SH-SY5Y (cell line): ENCODE measurements around the gene ELK3.

ENCODE experiments used
- GATA2 ChIP-seq: IDR thresholded peaks from 2 replicates; pipeline ENCODE4 v1.6.1; 2011; ENCODE audit warnings: mild to moderate bottlenecking, low read depth, low read length
- GATA3 ChIP-seq: IDR thresholded peaks from 2 replicates; pipeline ENCODE4 v1.6.1; 2011; ENCODE audit warnings: low read depth, mild to moderate bottlenecking, low read length, moderate library complexity

Gene ELK3

DNA sequence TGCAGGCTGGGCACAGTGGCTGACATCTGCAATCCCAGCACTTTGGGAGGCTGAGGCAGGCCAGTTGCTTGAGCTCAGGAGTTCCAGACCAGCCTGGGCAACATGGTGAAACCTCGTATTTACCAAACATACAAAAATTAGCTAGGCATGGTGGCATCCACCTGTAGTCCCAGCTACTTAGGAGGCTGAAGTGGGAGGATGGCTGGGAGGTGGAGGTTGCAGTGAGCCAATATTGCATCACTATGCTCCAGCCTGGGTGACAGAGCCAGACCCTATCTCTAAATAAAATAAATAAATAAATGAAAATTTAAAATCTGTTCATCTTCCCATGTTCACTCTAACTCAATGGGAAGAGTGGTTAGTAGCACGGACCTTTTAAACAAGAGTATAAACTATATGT, 71.2 kb downstream of the ELK3 start:
- TF ChIP-seq GATA2 = no peak
- no peak for TF ChIP-seq GATA3

DNA sequence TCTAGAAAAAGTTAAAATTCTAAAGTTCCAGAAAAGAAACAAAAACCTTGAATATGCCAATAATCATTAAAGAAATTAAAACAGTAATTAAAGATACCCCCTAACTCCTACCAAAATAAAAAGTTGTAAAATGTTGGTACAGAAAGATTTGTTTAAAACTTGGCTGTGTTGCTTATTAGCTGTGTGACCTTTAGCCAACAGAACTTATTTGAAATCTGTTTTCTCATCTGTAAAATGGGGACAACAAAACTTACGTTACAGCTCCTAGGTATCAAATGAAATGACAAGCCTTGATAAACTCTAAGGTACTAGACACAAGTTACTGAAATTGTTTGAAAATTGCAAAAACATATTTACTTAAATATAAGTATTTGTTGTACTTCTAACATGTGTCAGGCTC, 71.7 kb downstream of the ELK3 start:
- TF ChIP-seq GATA2 (no peak), GATA3 (no peak)

DNA sequence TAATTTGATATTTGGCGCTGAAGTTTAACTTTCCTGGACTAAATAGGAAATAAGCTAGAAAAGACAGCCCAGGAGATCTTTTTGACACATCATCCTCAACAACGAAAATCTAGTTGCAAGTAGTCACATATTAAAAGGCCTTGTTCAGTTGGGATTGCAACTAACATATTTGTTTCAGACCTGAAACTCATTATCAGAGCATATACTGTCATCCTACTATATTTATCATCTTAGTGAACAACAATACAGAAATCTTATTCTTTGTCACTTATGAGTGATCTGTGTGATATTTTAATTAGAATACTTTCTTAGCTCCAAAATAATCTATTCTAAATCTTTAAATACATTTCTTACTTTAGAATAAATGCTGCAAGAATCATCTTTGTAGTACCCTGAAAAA, 72.1 kb downstream of the ELK3 start:
- TF ChIP-seq GATA3 = no peak
- TF ChIP-seq GATA2 = no peak

- TF ChIP-seq GATA3 (no peak), GATA2 (no peak)
Measured at GRCh38 chr12:96271469-96272199, 77.5 kb downstream of the ELK3 start.

GRCh38 chr12:96274331-96274730, 80.2 kb downstream of the ELK3 start:
- no peak for TF ChIP-seq GATA3

- TF ChIP-seq GATA2 = no peak
- no peak for TF ChIP-seq GATA3
Measured at GRCh38 chr12:96285158-96285557, 91.0 kb downstream of the ELK3 start.

- no peak for TF ChIP-seq GATA3
- no peak for TF ChIP-seq GATA2
Measured at GRCh38 chr12:96289067-96289466, 94.9 kb downstream of the ELK3 start.

DNA sequence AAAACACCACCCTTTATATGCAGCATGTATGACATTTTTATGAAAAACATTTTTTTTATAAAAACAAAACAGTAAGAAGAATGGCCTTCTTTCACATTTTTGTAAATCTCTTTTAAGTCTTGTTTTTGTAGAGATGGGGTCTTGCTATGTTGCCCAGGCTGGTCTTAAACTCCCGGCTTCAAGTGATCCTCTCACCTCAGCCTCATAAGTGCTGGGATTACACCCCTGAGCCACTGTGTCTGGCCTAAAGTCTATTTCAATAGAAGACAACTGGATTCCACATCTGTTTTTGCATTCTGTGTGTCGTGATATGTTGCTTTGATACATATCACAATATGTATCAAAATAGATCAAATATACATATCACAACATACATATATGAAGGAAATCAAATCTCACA, 98.9 kb downstream of the ELK3 start:
- TF ChIP-seq GATA2 (no peak), GATA3 (no peak)

DNA sequence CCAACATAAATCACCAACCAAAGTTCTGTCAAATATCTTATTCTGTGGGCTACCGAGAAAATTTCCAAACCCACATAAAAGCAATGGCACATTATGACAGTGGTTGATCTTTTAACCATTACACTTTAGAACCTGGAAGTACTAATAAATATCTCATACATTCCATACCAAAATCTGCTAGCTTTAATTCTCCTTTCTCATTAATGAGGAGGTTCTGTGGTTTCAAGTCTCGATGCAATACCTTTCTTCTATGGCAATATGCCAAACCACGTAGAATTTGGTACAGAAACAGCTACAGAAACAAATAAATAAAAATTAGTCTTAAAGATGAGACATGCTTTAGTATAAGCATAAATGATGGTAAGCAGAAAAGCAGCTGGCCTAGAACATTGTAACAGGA, 100.7 kb downstream of the ELK3 start:
- TF ChIP-seq GATA2 = no peak
- no peak for TF ChIP-seq GATA3

DNA sequence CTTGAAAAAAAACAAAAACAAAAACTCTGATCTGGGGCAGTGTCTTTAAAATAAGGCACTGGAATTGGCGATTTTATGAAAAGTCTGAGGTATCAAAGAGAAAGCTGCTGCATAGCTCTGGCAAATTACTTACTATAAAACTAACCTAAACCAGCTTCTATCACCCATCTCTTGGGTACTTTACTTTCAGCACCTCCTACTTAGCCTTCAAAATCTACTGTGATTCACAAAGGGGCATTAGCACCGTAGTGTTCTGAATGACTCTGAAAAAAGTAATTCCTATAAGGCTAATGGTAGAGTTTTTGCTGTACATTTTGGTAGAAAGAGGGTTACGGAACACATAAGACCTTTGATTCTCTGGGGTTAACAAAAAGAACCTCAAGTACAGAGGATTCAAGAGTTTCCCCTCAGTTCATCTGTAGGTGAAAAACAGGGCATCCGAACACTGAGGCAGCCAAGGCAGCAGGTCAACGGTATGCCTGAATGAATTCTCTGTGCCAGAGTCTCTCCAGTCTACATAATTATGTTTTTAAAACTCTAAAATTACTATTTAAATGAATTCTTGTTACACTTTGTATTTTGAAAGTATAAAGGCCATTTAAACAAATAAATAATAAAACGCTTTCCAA, 101.5 kb downstream of the ELK3 start:
- TF ChIP-seq GATA3 (no peak), GATA2 (no peak)

DNA sequence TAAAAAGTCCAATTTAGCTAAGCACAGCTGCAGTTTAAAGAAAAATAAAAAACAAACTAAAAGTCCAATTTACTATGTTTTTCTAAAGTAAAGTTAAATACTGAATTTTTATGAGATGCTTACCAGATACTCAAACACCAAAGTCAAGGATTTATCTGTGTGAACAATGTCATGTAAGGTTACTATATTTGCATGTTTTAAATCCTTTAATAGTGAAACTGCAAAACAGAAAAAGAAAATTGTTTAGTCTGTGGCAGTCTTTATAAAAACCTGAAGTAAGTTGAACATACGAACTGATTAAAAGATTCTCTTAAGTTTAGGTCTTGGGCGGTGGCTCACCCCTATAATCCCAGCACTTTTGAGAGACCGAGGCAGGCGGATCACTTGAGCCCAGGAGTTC, 103.3 kb downstream of the ELK3 start:
- TF ChIP-seq GATA2 (no peak), GATA3 (no peak)

DNA sequence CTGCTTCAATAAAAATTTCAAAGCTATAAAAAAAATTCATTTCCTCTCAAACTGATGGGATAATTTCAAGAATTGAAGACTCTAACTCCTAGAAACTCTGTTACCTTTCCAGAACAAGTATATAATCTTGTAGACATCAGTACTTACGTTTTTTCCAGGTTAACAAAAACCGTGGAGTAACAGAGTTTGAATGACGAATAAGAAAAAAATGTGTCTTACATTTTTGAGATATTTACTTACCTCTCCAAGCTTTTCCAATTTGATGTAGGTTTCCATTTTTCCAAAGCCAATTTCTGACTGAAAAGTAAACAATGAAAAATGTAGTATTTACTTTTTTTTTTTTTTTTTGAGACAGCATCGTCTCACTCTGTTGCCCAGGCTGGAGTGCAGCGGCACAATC, 105.9 kb downstream of the ELK3 start:
- no peak for TF ChIP-seq GATA3

GRCh38 chr12:96301732-96302131, 107.6 kb downstream of the ELK3 start:
- no peak; the same call in 1 of the 2 replicates for TF ChIP-seq GATA3
- TF ChIP-seq GATA2 = no peak

DNA sequence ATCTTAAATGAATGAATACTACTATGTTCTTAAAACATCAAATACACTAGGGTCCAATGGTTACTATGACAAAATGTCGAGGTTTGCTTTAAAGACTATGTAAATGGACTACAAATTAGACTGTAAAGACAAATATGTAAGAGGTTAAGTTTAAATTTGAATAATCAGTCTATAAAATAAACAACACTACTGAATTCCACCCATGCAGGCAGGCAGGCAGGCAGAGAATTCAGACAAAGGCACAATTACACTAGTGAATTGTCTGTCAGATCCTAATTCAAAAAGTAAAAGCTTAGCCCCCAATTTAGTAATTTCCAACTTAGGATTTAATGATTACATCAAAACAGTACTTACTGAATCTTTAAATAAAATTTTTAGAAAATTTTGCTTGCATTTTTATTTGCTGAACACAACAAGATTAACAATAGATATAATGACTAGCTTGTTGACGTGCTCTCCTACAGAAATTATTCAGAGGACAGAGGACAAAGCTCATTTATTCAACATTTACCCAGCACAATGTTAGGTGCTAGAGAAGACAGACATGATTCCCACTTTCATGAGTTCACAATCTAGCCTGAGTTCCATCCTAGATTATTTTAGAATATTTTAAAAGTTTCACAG, 108.6 kb downstream of the ELK3 start:
- TF ChIP-seq GATA3 (no peak), GATA2 (no peak)

DNA sequence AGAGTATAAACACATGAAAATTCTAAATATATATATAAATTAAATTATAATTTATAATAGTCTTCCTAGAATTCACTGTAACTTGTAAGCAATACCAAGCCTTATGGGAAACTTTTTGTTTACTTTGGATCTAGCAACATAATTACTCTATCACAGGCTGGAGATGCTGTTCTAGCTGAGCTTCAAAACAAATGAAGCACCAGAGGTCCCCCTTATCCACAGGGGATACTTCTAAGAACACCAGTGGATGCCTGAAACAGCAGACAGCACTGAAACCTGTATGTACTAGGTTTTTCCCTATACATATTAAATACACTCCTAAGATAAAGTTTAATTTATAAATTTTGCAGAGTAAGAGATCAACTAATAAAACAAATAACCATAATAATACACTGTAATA, 109.5 kb downstream of the ELK3 start:
- TF ChIP-seq GATA3 (no peak), GATA2 (no peak)
